NCI-H1105 treated with DMSO at 0.1 percent for 48 hours (cell line): ENCODE measurements around the gene TMEM219.
"Not testable (repeated sequence)": the region's sequence is repeated elsewhere in the genome, so short reads cannot be mapped to it uniquely, and the experiment has no call there.

Experiments used
- DNase-seq: peaks from one replicate; lab custom pipeline; 2025; lab: John Stamatoyannopoulos, UW

The TMEM219 gene

GRCh38 chr16:30011714-30012504, 50.0 kb downstream of the TMEM219 start:
- DNase-seq, result no peak

DNA sequence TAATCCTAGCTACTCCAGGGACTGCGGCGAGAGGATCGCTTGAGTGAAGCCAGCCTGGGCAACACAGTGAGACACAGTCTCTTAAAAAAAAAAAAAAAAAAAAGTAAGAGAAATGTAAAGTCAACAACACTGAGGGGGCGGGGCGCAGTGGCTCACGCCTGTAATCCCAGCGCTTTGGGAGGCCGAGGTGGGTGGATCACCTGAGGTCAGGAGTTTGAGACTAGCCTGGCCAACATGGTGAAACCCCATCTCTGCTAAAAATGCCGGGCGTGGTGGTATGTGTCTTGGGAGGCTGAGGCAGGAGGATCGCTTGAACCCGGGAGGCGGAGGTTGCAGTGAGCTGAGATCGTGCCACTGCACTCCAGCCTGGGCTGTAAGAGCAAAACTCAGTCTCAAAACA, 50.7 kb downstream of the TMEM219 start:
- not testable (repeated sequence) for DNase-seq

- DNase-seq, result not testable (repeated sequence)
Measured at GRCh38 chr16:30015450-30015849, 53.6 kb downstream of the TMEM219 start.

- DNase-seq, result no peak
Measured at GRCh38 chr16:30016555-30017276, 54.8 kb downstream of the TMEM219 start.

DNA sequence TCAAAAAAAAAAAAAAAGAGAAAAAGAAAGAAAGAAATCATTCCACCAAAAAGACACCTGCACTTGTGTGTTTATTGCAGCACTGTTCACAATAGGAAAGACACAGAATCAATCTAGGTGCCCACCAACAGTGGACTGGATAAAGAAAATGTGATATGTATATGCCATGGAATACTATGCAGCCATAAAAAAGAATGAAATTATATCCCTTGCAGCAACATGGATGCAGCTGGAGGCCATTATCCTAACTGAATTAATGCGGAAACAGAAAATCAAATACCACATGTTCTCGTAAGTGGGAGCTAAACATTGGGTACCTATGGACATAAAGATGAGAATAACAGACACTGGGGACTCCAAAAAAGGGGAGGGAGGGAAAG, 55.4 kb downstream of the TMEM219 start:
- DNase-seq, result no peak

DNA sequence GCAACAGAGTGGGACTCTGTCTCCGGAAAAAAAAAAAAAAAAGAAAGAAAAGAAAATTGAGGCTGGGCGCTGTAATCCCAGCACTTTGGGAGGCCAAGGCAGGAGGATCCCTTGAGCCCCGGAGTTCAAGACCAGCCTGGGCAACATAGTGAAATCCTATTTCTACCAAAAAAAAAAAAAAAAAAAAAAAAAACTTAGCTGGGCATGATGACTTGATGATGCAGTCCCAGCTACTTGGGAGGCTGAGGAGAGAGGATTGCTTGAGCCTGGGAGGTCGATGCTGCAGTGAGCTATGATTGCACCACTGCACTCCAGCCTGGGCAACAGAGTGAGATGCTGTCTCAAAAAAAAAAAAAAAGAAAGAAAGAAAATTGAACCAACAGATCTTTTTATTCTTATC, 56.1 kb downstream of the TMEM219 start:
- not testable (repeated sequence) for DNase-seq

DNA sequence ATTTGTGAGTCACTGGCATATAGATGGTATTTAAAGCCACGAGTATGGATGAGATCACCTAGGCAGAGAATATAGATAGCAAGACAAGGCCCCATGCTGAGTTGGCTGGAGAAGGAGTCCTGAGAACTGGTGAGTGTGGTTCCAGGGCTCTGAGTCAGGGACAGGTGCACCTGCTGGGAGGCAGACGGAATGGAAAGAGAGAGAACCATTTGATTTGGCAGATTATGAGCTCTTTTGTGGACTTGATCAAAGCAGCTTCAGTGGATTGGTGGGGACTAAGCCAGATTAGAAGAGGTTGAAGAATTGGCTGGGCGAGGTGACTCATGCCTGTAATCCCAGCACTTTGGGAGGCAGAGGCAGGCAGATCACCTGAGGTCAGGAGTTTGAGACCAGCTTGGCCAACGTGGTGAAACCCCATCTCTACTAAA, 56.9 kb downstream of the TMEM219 start:
- DNase-seq, result no peak
